ENCODE data around the gene ETS2.

GRCh38 chr21:38794978-38795377 is 10.8 kb upstream of the ETS2 start:
- TF ChIP-seq CTCF (IDR thresholded peaks at IDR 0.05; ENCODE audit: low read length), result no peak
- TF ChIP-seq EZH2 (optimal IDR thresholded peaks at IDR 0.05; ENCODE audit: low read depth, low read length), result no peak
- TF ChIP-seq EZH2phosphoT487 (IDR thresholded peaks at IDR 0.05; ENCODE audit: low read length), result no peak
